Embryonic facial prominence (tissue), 1 donor: Measurements from ENCODE around the gene BEST1.
A peak's percentile ranks its signal among the peaks of the same experiment; 100 is the strongest.
"Not testable (repeated sequence)": the region's sequence is repeated elsewhere in the genome, so short reads cannot be mapped to it uniquely, and the experiment has no call there.

Source experiments
- DNase-seq: peaks from one replicate; pipeline ENCODE4 v3.0.0-alpha.2; 2016; ENCODE audit errors: extremely low spot score

The BEST1 gene

DNA sequence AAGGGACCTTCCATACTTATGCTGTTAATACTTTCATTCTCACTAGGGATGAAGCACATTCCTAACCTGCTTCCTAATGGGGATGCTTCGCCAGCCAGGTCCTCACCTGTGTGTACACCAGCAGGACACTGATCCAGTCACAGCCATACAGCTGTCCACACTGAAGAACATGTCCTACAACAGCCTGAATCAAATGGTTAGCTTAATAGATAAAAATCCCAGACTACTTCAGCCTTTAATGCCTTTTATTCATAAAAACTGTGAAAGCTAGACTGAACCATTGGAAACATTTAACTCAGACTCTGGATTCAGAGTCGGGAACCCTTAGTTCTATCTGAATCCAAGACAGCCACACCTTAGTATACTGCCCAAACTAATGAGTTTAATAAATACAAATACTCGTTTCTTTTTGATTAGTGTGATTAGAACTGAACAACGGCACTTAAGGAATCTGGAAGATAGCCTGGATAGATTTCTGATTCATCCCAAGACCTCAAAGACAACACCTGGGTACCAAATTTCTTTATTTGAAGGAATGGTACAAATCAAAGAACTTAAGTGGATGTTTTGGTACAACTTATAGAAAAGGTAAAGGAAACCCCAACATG is 14.0 kb downstream of the BEST1 start:
- no peak for DNase-seq

DNA sequence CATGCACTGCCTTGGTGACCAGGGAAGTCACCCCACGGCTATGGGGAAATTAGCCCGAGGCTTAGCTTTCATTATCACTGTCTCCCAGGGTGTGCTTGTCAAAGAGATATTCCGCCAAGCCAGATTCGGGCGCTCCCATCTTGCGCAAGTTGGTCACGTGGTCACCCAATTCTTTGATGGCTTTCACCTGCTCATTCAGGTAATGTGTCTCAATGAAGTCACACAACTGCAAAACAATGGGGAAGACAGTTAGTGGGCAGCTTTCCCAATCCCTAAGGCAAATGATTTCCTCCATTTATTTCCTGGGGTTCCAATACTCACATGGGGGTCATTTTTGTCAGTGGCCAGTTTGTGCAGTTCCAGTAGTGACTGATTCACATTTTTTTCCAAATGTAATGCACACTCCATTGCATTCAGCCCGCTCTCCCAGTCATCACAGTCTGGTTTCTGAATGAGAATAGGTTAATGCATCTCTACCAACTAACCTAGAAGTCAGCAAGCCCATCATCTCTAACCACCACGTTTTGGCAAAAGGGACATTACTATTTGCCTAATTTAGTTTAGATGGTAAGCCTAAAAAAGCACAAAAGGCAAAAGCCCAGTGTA is 14.6 kb downstream of the BEST1 start:
- DNase-seq, result not testable (repeated sequence)

GRCh38 chr11:61966734-61967115 is 16.6 kb downstream of the BEST1 start:
- no peak for DNase-seq

DNA sequence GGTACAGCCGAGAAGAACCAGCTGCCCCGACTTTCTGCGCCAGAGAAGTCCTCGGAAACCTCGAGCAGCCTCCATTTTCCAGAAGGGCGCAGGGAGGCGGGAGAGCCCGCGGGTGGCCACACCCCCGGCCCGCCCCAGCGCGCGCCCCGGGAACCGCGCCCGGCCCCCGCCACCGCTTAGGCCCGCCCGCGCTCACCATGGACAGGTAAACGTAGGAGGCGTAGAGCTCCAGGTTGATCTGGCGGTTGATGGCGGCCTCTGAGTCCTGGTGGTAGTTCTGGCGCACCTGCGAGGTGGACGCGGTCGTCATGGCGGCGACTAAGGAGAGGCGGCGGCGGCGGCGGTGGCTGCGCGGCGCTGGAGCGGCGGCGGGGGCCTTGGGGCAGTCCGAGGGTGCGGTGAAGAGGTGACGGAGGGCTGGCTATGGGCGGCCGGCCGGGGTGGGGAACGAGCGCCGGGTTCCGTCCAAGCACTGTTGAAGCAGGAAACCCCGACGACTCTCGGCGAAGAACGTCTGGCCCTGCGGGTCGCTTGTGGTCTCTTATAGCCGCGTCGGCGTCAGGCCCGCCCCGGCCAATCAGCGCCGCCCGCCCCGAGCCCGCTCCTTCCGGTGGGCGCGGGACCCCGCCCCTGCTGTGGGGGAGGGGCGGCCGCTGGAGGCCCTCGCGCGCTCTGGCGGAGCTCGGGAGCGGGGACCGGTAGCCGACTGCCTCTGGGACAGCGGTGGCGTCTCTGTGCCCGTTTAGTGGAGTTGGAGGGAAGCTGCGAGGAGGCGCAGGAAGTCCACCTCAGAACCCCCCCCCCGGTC is 17.2 kb downstream of the BEST1 start, which contains the start of gene FTH1:
TSS of gene FTH1 (minus strand) at position 519 of the 808 bp plus-strand sequence. CDS start at position 310, 209 bp downstream.
- peak; percentile 88 for DNase-seq

GRCh38 chr11:61967924-61968757 is 18.0 kb downstream of the BEST1 start:
- DNase-seq, result no peak

DNA sequence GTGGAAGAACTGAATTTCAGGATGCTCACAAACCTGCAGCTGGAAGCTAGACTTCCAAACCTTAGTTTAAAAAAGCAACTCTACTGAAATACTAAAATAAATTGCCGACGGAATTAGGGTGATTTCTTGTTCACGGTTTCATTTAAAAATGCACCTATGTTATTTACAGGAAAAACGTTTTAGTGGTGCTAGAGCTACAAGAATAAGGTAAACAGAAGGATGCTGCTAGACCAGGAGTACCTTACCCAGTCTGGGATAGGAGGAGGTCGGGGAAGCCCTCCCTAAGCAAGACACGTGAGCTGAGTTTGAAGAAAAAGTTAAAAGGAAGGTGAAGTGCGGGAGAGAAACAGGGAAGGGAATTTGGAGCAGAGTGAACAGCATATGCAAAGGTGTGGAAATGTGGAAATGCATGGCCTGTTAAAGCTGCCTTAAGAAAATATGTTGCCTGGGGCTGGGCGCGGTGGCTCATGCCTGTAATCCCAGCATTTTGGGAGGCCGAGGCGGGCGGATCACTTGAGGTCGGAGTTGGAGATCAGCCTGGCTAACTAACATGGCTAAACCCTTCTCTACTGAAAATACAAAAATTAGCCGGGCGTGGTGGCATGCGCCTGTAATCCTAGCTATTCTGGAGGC is 18.7 kb downstream of the BEST1 start:
- DNase-seq, result no peak

DNA sequence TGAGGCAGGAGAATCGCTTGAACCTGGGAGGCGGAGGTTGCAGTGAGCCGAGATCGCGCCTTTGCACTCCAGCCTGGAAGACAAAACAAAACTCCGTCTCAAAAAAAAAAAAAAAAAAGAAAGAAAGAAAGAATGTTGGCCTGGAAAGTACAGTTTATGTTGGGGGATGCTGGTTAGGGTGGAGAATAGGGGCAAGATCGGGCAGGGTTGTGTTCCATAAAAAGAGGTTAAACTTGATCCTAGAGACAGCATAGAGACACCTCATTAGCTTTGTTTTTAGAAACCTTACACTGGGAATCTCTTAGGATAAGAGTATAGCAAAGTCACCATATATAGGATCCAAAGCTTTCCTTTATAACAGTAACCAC is 19.2 kb downstream of the BEST1 start:
- no peak for DNase-seq

DNA sequence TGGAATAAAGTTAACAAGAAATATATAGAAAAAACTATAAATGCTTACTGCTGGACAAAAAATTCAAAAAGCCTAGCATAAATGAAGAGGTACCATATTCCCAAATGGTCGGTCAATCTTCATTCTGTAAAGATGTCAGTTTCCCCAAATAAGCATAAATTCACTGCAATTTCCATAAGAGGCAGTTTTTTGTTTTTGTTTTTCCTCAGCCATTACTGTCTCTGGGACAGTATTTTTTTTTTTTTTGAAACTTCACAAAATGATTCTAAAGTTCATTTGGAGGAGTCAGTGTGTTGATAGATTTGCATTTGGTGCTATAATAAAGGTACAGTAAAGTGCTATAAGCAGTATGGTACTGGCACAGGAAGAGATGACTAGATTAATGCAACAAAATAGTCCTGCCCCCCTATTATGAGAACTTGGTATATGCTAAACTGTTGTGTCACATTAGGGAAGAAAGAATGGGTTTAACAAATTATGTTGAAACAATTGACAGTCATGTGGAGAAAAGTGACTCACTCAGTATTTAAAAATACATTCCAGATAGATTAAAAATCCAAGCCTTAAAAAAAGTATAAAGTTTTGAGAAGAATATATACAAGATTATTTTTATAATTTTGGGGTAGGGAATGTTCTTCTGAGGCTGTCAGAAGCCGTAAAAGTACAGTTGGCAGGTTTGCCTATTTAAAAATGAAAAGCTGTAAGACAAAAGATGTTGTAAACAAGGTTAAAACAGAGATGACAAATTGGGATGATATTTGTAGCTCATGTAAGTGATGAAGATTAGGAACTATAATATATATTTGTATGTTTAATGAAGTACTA is 19.9 kb downstream of the BEST1 start:
- DNase-seq, result no peak

DNA sequence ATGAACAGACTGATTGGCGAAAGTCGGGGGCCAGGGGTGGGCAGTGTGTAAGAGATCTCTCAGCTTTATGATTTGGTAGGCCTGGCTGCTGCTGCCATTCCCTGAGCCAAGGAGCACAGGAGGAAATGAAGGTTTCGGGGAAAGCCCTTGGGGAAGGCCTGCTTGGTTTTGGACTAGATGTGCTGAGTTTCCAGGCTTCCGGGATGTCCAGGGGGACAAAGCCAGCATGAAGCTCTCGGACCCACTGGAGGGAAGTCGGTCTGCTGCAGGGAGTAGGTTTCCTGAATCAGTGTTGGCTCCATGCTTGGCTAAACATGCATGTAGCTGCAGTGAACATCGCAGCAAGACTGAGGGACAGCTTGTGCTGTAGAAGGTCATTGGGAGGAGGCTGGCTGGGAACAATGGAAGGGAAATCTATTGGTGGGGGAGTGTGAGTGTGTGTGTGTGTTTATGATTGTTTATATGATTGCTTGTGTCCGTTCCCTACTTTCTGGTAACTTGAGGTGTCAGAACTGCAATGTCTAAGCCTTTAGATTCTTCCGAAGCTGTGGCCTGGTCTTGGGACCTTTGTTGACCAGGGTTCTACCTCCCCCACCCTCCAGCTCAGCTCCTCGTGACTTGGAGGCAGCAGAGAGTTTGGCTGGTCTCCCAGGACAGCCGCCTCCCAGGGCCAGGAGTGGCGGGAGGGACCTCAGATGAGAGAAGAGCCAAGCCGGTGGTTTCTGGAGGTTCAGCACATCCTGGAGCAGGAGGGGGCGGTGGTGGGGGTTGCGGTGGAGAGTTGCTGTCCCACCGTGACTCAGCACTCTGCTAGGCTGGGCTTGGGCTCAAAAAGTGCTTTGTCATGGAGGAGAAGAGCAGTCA is 21.3 kb downstream of the BEST1 start:
- peak; percentile 88 for DNase-seq

- no peak for DNase-seq
Measured at GRCh38 chr11:61972112-61972671, 22.0 kb downstream of the BEST1 start.

DNA sequence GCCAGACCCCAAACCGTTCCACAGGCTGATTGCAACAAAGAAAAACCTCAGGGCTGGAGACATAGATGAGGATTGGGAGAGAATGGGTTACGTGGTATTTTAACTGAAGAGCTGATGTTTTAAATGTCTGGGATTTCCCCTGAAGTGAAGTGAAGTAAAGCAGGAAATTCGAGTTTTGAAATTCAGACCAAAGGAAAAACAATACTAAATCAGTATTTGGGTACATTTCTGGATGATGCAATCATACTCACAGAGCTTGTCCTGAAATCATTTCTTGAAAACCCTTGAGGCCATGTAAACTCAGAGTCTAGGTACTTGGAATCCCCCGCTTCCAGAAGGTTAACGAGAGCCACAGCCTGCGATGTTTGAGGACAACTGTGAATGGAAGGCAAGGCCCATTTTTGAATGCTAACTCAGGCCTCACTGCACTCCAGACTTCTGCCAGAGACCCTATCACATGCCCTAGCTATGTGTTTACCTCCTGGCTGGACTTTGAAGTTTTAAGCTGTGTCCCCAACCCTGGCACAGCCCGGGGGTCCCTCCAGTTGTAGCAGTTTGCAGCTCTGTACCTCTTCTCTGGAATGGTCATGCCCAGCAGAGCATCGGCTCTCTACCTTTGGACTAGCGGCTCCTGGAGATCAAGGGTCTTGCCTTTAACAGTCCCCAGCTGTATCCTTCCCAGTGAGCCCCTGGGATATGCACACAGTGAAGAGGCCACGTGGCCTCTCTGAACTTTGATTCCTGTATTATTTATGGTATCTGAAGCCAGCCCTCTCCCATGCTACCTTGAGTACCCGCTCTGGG is 22.7 kb downstream of the BEST1 start:
- peak; percentile 72 for DNase-seq

- DNase-seq, result no peak
Measured at GRCh38 chr11:61973476-61974162, 23.5 kb downstream of the BEST1 start.

GRCh38 chr11:61974766-61975631 is 24.8 kb downstream of the BEST1 start:
- DNase-seq, result no peak

GRCh38 chr11:61975638-61976419 is 25.7 kb downstream of the BEST1 start:
- DNase-seq, result no peak

DNA sequence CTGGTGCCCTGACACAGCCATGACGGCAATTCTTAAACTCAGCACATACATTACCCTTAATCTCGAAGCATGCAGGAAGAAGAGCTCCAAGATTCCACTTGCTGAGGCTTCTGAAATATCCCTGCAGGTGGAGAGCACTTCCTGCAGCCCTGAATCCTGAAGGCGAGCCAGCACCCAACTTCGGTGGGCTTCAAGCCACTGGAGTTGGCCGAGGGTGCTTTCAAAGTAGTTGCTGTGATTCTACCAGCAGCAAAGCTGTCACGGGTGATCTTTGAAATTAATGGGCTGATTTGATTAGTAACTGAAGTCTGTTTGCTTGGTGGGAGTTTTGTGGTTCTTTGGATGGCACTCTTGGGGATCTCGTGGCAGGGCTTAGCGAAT is 26.3 kb downstream of the BEST1 start:
- no peak for DNase-seq

GRCh38 chr11:61976813-61977475 is 26.8 kb downstream of the BEST1 start:
- DNase-seq, result no peak
